Thymus (tissue), 14 donors: ENCODE results near the gene IQCF2. TPM values are rescaled to one million over a fixed set of nuclear protein-coding genes. Genes with fewer than 3 reads are reported as not detected.

ENCODE experiments used
- DNase-seq, 9 donors: peaks; one replicate each; pipeline ENCODE4 v3.0.0-alpha.2; 2013; ENCODE audit warnings: low spot score in 9 of 9, low read depth in 6 of 9, missing footprints in 1 of 9
- H3K27ac ChIP-seq, 2 donors: one replicate each; pipeline ENCODE4 v1.5.1; 2013; ENCODE audit warnings: control low read depth in 1 of 2, low read depth in 1 of 2, low read length in 1 of 2, mild to moderate bottlenecking in 1 of 2, moderate library complexity in 1 of 2
- H3K27me3 ChIP-seq, 2 donors: one replicate each; pipeline ENCODE4 v1.5.1; 2013; ENCODE audit warnings: low read length in 1 of 2; ENCODE audit not compliant: control insufficient read depth in 2 of 2, insufficient read depth in 1 of 2
- H3K36me3 ChIP-seq, 2 donors: one replicate each; pipeline ENCODE4 v1.5.1; 2013; ENCODE audit warnings: low read length in 1 of 2, mild to moderate bottlenecking in 1 of 2, moderate library complexity in 1 of 2; ENCODE audit not compliant: control insufficient read depth in 2 of 2, insufficient read depth in 2 of 2
- H3K4me1 ChIP-seq, 2 donors: one replicate each; pipeline ENCODE4 v1.5.1; 2013; ENCODE audit warnings: low read length in 2 of 2; ENCODE audit not compliant: control insufficient read depth in 2 of 2, insufficient read depth in 2 of 2
- H3K4me3 ChIP-seq, 2 donors: one replicate each; pipeline ENCODE4 v1.5.1; 2013; ENCODE audit warnings: low read length in 2 of 2, control low read depth in 1 of 2, mild to moderate bottlenecking in 1 of 2
- H3K9me3 ChIP-seq, 2 donors: one replicate each; pipeline ENCODE4 v1.5.1; 2013; ENCODE audit warnings: low read length in 1 of 2, mild to moderate bottlenecking in 1 of 2; ENCODE audit not compliant: control insufficient read depth in 2 of 2, insufficient read depth in 1 of 2
- WGBS: extraction: QIAGEN DNeasy Blood & Tissue Kit; methylation state at CpG from one replicate; pipeline ENCODE4 v1.1.7; 2013; 5-methylcytosine and 5-hydroxymethylcytosine counted together
- long read RNA-seq, 10 donors: transcript quantifications; one replicate each; lab custom pipeline, GENCODE V29; 2026
- polyA plus RNA-seq: library from polyadenylated mRNA; stranded (reverse); fragments of 200-250 nt; gene quantifications from one replicate; pipeline ENCODE4 v1.2.3, GENCODE V29; 2013
- total RNA-seq: library from RNA; stranded (reverse); fragments of 120-200 nt; gene quantifications from one replicate; pipeline ENCODE4 v1.2.4, GENCODE V29; 2013
- donor health status: healthy.

IQCF2 gene
- not detected for total RNA-seq
- polyA plus RNA-seq, result not detected
- long read RNA-seq, donor 1, result 0 reads
- long read RNA-seq, donor 2, result 0 reads
- long read RNA-seq, donor 3, result 0 reads
- long read RNA-seq, donor 4, result 0 reads
- long read RNA-seq, donor 5, result 0 reads
- long read RNA-seq, donor 6, result 0 reads
- long read RNA-seq, donor 7, result 0 reads
- long read RNA-seq, donor 8, result 0 reads
- long read RNA-seq, donor 9, result 0 reads
- long read RNA-seq, donor 10, result 0 reads

DNA sequence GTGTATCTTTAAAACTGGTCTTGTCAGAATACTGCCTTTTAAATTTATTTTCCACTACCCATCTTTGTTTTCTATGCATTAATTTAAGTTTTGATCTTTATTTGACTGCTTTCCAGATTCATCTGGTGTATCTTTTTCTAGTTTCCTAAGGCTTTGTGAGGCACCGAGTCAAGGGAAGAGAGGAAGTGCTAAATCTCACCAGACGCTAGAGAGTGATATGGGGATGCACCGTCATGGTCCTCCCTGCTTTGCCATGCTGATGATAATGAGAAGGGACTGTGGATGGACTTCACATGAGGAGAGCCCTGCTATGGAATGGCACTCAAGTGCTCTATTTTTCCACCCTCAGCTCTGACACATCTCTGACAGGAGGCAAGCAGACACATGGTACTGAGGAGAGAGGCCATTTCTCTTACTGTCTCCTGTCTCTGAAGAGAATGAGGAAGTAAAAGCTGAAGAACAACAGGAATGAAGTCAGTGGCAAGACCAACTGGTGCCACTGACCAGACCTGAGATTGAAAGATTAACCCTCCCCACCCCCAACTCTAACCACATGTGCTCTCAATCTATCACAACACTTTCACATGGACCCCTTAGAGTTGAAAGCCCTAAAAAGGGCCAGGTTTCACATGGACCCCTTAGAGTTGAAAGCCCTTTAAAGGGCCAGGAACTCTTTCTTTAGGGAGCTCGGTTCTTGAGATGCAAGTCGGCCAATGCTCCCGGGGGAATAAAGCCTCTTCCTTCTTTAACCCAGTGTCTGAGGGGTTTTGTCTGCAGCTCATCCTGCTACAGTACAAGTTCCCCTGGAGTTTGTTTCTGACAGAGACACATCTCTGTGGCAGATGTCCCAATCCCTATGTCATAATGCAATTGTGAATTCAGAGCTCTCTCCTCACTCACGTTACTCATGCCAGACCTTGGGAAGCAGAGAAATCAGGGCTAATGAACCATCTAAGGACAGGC is at the start of gene IQCF2:
TSS of gene IQCF2 (plus strand) at position 913 of the 963 bp plus-strand sequence. CDS start 52 bp downstream, outside the sequence.
- 73% methylated on average over 7 of the region's 7 CpGs for WGBS
- no peaks in the 10 kb centered on the region for H3K9me3 ChIP-seq
- H3K27ac ChIP-seq, result no peak within 1 kb of the TSS
- H3K27me3 ChIP-seq, result no peaks in the 10 kb centered on the region
- no peaks in the 10 kb centered on the region for H3K36me3 ChIP-seq
- no peaks in the 10 kb centered on the region for H3K4me1 ChIP-seq
- DNase-seq, result no peak
- H3K4me3 ChIP-seq, result no peak within 1 kb of the TSS

DNA sequence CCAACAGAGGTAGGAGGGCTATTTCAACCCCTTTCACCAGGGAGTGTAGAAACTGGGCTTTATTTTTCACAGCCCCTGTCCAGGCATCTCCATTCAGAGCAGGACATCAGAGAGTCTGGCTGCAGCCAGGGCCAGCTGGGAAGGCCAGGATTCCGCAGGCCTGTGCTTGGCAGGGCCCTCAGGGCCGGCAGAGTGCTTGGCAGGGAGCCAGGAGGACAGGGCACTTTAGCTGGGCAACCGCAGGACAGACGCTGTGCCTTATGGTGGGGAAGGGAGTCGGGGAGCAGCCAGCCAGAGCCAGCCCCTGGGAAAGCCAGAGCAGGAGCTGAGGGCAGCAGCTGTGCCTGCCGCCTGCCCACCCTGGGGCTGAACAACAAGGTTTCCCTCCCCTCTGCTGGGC is 47.9 kb upstream of the IQCF2 start:
- Histone ChIP-seq H3K9me3 (no peaks in the 10 kb centered on the region), H3K27me3 (peaks cover 0 to 2% of the 10 kb centered on the region in 2 donors), H3K36me3 (no peaks in the 10 kb centered on the region), H3K4me3 (no peak overlapping the region), H3K27ac (no peak overlapping the region), H3K4me1 (peaks cover 0 to 4% of the 10 kb centered on the region in 2 donors)
- 93% methylated on average over 6 of the region's 6 CpGs for WGBS
- no peak for DNase-seq

DNA sequence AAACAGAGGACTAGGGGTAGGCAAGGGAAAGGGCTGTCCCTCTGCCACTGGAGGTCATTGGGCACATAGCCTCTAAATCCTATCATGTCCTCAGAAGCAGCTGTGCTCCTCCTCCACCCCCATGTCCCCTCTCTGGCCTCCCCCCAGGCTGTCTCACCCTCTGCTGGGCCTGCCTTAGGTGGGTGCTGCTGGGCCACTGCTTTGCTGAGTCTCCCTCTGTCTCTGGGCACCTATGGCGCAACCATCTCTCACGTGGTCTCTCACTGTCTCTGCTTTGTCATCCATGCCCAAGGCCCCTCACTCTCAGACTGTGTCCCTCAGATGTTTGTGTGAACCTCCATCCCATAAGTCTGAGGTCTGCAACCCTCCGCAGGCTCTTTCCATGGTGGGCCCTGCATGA is 47.4 kb upstream of the IQCF2 start:
- DNase-seq, result no peak
- H3K4me1 ChIP-seq, result peaks cover 0 to 4% of the 10 kb centered on the region in 2 donors
- H3K4me3 ChIP-seq, result no peak overlapping the region
- no peaks in the 10 kb centered on the region for H3K9me3 ChIP-seq
- 93% methylated on average over 3 of the region's 3 CpGs for WGBS
- H3K36me3 ChIP-seq, result no peaks in the 10 kb centered on the region
- H3K27me3 ChIP-seq, result peaks cover 0 to 2% of the 10 kb centered on the region in 2 donors
- no peak overlapping the region for H3K27ac ChIP-seq

DNA sequence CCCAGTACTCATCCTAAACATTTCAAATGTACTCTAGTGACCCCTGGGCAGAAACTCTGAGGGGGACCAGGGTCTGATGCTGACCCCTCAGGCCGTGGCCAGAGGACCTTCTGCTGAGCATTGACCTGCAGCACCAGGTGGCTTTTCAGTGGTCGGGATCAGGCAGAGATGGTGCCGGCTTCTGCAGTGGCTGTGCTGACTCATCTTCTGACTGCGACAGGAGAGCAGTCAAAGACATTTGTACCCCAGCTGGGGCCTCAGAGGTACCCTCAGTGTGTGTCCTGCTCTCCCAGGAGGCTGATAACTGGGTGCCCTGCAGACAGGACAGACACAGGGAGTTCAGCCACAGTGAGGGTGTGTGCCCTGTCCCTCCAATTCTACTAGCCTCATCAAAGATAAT is 45.8 kb upstream of the IQCF2 start:
- H3K27me3 ChIP-seq, result peaks cover 0 to 4% of the 10 kb centered on the region in 2 donors
- WGBS, result 71% methylated on average over 4 of the region's 4 CpGs
- DNase-seq, result no peak
- H3K27ac ChIP-seq, result no peak overlapping the region
- no peak overlapping the region for H3K4me3 ChIP-seq
- H3K9me3 ChIP-seq, result no peaks in the 10 kb centered on the region
- H3K4me1 ChIP-seq, result no peaks in the 10 kb centered on the region
- no peaks in the 10 kb centered on the region for H3K36me3 ChIP-seq

DNA sequence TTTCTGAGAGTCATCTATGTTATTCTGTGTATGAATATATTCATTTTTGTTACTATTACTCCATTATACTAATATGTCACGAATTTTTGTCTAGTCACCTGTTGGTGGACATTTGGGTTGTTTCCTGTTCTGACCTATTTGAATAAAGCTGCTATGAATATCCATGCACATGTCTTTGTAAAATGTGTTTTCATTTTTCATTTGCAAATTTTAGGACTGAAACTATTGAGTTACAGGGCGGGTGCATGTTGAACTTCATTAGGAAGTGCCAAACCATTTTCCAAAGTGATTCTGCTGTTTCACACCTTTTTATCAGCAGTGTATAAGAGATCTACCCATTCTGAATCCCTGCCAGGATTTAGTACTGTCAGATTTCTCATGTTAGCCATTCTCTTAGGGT is 44.7 kb upstream of the IQCF2 start:
- no peaks in the 10 kb centered on the region for H3K4me1 ChIP-seq
- H3K36me3 ChIP-seq, result no peaks in the 10 kb centered on the region
- 91% methylated on average over 2 of the region's 2 CpGs for WGBS
- H3K4me3 ChIP-seq, result no peak overlapping the region
- H3K27me3 ChIP-seq, result peaks cover 0 to 4% of the 10 kb centered on the region in 2 donors
- H3K27ac ChIP-seq, result no peak overlapping the region
- no peak for DNase-seq
- no peaks in the 10 kb centered on the region for H3K9me3 ChIP-seq

DNA sequence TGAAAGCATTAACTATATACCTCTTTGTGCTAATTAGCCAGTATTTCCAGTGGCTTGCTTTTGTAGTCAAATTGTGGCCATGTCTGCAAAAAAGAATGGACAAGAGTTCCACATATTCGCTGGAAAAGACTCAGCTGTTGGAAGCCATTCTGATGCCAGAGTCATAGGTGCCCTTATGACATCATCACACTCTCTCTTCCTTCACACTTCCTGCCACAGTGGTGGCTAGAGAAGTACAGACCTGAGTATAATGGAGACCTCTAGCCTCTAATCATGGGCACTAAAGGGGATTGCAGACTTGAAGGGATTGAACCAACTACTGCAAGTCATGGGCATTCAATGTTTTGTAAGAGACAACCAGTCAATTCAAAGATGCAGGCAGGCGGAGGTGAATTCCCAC is 44.0 kb upstream of the IQCF2 start:
- no peaks in the 10 kb centered on the region for H3K36me3 ChIP-seq
- peaks cover 0 to 4% of the 10 kb centered on the region in 2 donors for H3K27me3 ChIP-seq
- no peaks in the 10 kb centered on the region for H3K4me1 ChIP-seq
- H3K27ac ChIP-seq, result no peak overlapping the region
- 95% methylated on average over 2 of the region's 2 CpGs for WGBS
- DNase-seq, result no peak
- no peak overlapping the region for H3K4me3 ChIP-seq
- H3K9me3 ChIP-seq, result no peaks in the 10 kb centered on the region

DNA sequence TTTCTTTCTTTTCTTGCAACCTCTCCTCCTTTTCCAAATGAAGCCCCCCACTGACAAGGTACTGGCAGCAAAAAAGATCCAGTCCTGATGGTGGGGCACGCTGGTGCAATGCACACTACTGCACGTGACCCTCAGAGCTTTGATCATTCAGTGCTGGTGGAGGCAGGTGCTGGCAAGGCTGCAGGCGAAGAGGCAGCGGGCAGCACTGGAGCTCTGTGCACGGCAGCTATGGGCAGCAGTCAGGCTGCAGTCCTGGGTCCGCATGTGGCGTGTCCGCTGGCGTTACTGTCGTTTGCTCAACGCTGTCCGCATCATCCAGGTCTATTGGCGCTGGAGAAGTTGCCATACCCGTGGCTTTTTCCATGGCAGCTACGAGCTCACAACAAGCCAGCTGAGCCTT is 42.3 kb upstream of the IQCF2 start:
- Histone ChIP-seq H3K27me3 (peaks cover 0 to 4% of the 10 kb centered on the region in 2 donors), H3K36me3 (no peaks in the 10 kb centered on the region), H3K27ac (no peak overlapping the region), H3K4me1 (no peaks in the 10 kb centered on the region), H3K4me3 (no peak overlapping the region), H3K9me3 (no peaks in the 10 kb centered on the region)
- 97% methylated on average over 15 of the region's 15 CpGs for WGBS
- DNase-seq, result no peak

DNA sequence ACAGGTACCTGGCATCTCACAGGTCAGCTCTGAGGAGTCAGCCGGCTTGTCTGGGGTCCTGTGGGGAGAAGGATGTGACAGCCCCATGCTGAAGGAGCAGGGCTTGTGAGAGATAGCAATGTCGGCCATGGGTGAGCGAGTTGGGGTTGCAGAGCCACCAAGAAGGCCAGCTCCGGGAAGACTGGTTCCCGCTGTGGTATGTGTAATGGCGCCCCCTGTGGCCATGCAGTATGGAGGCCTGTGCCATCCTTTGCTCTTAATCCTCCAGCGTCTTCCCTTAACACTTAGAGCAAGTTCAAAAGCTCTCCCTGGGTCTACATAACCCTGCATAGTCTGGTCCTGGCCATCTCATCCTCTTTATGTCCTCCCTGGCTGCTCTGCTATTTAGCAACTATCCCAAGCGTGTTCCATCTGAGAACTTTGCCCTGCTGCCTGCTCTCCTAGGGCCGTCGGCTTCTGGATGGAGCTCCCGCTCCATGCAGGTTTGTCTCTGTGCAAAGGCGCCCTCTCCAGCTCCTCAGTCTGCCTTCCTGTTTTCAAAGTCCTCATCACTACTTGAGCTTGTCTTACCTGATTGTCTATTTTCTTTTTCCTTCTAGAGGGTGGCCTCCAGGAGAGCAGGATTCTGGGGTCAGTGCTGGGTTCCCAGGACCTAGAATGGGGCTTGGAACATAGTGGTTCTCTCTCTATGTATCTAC is 41.6 kb upstream of the IQCF2 start:
- Histone ChIP-seq H3K27ac (no peak overlapping the region), H3K36me3 (no peaks in the 10 kb centered on the region), H3K27me3 (peaks cover 0 to 4% of the 10 kb centered on the region in 2 donors), H3K4me1 (no peaks in the 10 kb centered on the region), H3K9me3 (no peaks in the 10 kb centered on the region), H3K4me3 (no peak overlapping the region)
- DNase-seq, result peak in 2 of 9 donors; percentile 14 to 16
- WGBS, result 64% methylated on average over 12 of the region's 12 CpGs

DNA sequence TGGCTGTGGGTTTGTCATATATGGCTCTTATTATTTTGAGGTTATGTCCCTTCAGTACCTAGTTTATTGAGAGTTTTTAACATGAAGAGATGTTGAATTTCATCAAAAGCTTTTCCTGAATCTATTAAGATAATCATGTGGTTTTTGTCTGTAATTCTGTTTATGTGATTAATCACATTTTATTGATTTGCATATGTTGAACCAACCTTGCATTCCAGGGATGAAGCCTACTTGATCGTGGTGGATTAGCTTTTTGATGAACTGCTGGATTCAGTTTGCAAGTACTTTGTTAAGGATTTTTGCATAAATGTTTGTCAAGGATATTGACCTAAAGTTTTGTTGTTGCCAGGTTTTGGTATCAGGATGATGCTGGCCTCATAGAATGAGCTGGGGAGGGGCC is 33.1 kb upstream of the IQCF2 start:
- H3K4me1 ChIP-seq, result no peaks in the 10 kb centered on the region
- WGBS, result 91% methylated on average over 1 of the region's 1 CpG
- DNase-seq, result no peak

More for the DNA sequence above, 33.1 kb upstream of the IQCF2 start:
- no peaks in the 10 kb centered on the region for H3K36me3 ChIP-seq
- H3K9me3 ChIP-seq, result peaks cover 0 to 3% of the 10 kb centered on the region in 2 donors
- H3K27me3 ChIP-seq, result no peaks in the 10 kb centered on the region
- no peak overlapping the region for H3K4me3 ChIP-seq
- H3K27ac ChIP-seq, result no peak overlapping the region
